ENCODE results near the gene KCNE3. TPM values are rescaled to one million over a fixed set of nuclear protein-coding genes. Genes with fewer than 3 reads are reported as not detected.

The KCNE3 gene
- polyA plus RNA-seq, 4 donors: 27.6 to 30.1 (median 28.7) TPM

GRCh38 chr11:74473382-74474173, 6.2 kb upstream of the KCNE3 start:
- no peak for DNase-seq (ENCODE audit: low read depth in 4 of 4, low spot score in 3 of 4)

GRCh38 chr11:74471668-74472429, 4.5 kb upstream of the KCNE3 start:
- DNase-seq (ENCODE audit: low read depth in 4 of 4, low spot score in 3 of 4): no peak

- no peak for DNase-seq (ENCODE audit: low read depth in 4 of 4, low spot score in 3 of 4)
Measured at GRCh38 chr11:74471037-74471436, 3.7 kb upstream of the KCNE3 start.

- no peak for DNase-seq (ENCODE audit: low read depth in 4 of 4, low spot score in 3 of 4)
Measured at GRCh38 chr11:74470526-74470925, 3.2 kb upstream of the KCNE3 start.

- DNase-seq (ENCODE audit: low read depth in 4 of 4, low spot score in 3 of 4): no peak
Measured at GRCh38 chr11:74468936-74469335, 1.6 kb upstream of the KCNE3 start.

- DNase-seq (ENCODE audit: low read depth in 4 of 4, low spot score in 3 of 4): no peak
Measured at GRCh38 chr11:74468521-74468920, 1.2 kb upstream of the KCNE3 start.

- no peak for DNase-seq (ENCODE audit: low read depth in 4 of 4, low spot score in 3 of 4)
Measured at GRCh38 chr11:74468058-74468457, 709 bp upstream of the KCNE3 start.

- no peak for DNase-seq (ENCODE audit: low read depth in 4 of 4, low spot score in 3 of 4)
Measured at GRCh38 chr11:74465291-74465708, 2.0 kb downstream of the KCNE3 start.

GRCh38 chr11:74464746-74465145, 2.6 kb downstream of the KCNE3 start:
- no peak for DNase-seq (ENCODE audit: low read depth in 4 of 4, low spot score in 3 of 4)

- DNase-seq (ENCODE audit: low read depth in 4 of 4, low spot score in 3 of 4): no peak
Measured at GRCh38 chr11:74463216-74463615, 4.1 kb downstream of the KCNE3 start.

- no peak for DNase-seq (ENCODE audit: low read depth in 4 of 4, low spot score in 3 of 4)
Measured at GRCh38 chr11:74462631-74463030, 4.7 kb downstream of the KCNE3 start.

GRCh38 chr11:74462009-74462408, 5.3 kb downstream of the KCNE3 start:
- DNase-seq (ENCODE audit: low read depth in 4 of 4, low spot score in 3 of 4): no peak

GRCh38 chr11:74460481-74461154, 6.7 kb downstream of the KCNE3 start:
- no peak for DNase-seq (ENCODE audit: low read depth in 4 of 4, low spot score in 3 of 4)

GRCh38 chr11:74460065-74460464, 7.3 kb downstream of the KCNE3 start:
- no peak for DNase-seq (ENCODE audit: low read depth in 4 of 4, low spot score in 3 of 4)

GRCh38 chr11:74459584-74459983, 7.8 kb downstream of the KCNE3 start:
- DNase-seq (ENCODE audit: low read depth in 4 of 4, low spot score in 3 of 4): no peak

- DNase-seq (ENCODE audit: low read depth in 4 of 4, low spot score in 3 of 4): no peak
Measured at GRCh38 chr11:74457356-74457755, 10.0 kb downstream of the KCNE3 start.

GRCh38 chr11:74453373-74453975, 13.9 kb downstream of the KCNE3 start:
- peak in 1 of 4 donors; percentile 32 for DNase-seq (ENCODE audit: low read depth in 4 of 4, low spot score in 3 of 4)

GRCh38 chr11:74452366-74452765, 15.0 kb downstream of the KCNE3 start:
- DNase-seq (ENCODE audit: low read depth in 4 of 4, low spot score in 3 of 4): no peak

- DNase-seq (ENCODE audit: low read depth in 4 of 4, low spot score in 3 of 4): no peak
Measured at GRCh38 chr11:74450318-74450717, 17.0 kb downstream of the KCNE3 start.

- peak; percentile 52 to 68 (median 64) for DNase-seq (ENCODE audit: low read depth in 4 of 4, low spot score in 3 of 4)
Measured at GRCh38 chr11:74449369-74449931, 17.9 kb downstream of the KCNE3 start.

- DNase-seq (ENCODE audit: low read depth in 4 of 4, low spot score in 3 of 4): no peak
Measured at GRCh38 chr11:74447720-74448119, 19.6 kb downstream of the KCNE3 start.

Data from right renal pelvis (tissue), 4 donors.